Central memory CD8-positive, alpha-beta T cell (primary cell): ENCODE measurements around the gene ALG14.

Source experiments
- ATAC-seq: fragments of 150-1000 bp; cut with Tn5 transposase; replicated peaks from 2 replicates; pipeline ENCODE4 v1.10.0; 2022; ENCODE audit warnings: mild to moderate bottlenecking, moderate FRiP score, moderate number of reproducible peaks; ENCODE audit not compliant: poor library complexity, severe bottlenecking; ENCODE audit errors: extremely low read depth
- DNase-seq, 2 donors: peaks; one replicate each; pipeline ENCODE4 v3.0.0; 2021; ENCODE audit warnings: low spot score in 2 of 2
- H3K27ac Mint-ChIP-seq: one replicate; pipeline ENCODE4 v1.8.0; 2022; ENCODE audit warnings: low read depth, mild to moderate bottlenecking, moderate library complexity, mixed read lengths
- H3K27me3 Mint-ChIP-seq: one replicate; pipeline ENCODE4 v1.8.0; 2022; ENCODE audit warnings: mixed read lengths
- H3K36me3 Mint-ChIP-seq: one replicate; pipeline ENCODE4 v1.8.0; 2022; ENCODE audit warnings: mild to moderate bottlenecking, moderate library complexity, mixed read lengths; ENCODE audit not compliant: insufficient read depth
- H3K4me1 Mint-ChIP-seq: one replicate; pipeline ENCODE4 v1.8.0; 2022; ENCODE audit warnings: mixed read lengths
- H3K4me3 Mint-ChIP-seq: one replicate; pipeline ENCODE4 v1.8.0; 2022; ENCODE audit warnings: mild to moderate bottlenecking, moderate library complexity, mixed read lengths
- H3K9me3 Mint-ChIP-seq: one replicate; pipeline ENCODE4 v1.8.0; 2022; ENCODE audit warnings: mixed read lengths

The ALG14 gene

GRCh38 chr1:95072532-95073419 is at the start of gene ALG14:
TSS of gene ALG14 (minus strand) at chr1:95072951. CDS start at chr1:95072898, 53 bp downstream.
- H3K9me3 Mint-ChIP-seq = no peaks in the 10 kb centered on the region
- ATAC-seq = peak; percentile 91
- H3K27ac Mint-ChIP-seq = peak within 1 kb of the TSS; percentile 94
- peaks cover 14% of the 10 kb centered on the region for H3K36me3 Mint-ChIP-seq
- peaks cover 21% of the 10 kb centered on the region for H3K4me1 Mint-ChIP-seq
- peaks cover 7% of the 10 kb centered on the region for H3K27me3 Mint-ChIP-seq
- H3K4me3 Mint-ChIP-seq = peak within 1 kb of the TSS; percentile 96
- peak; percentile 86 to 90 for DNase-seq

- no peak for ATAC-seq
- Mint-ChIP-seq H3K4me3 (no peak overlapping the region), H3K9me3 (no peaks in the 10 kb centered on the region), H3K27me3 (peaks cover 74% of the 10 kb centered on the region), H3K4me1 (peaks cover 4% of the 10 kb centered on the region), H3K36me3 (peaks cover 1% of the 10 kb centered on the region), H3K27ac (no peak overlapping the region)
- no peak for DNase-seq
Observed at GRCh38 chr1:95122151-95122697, 49.5 kb upstream of the ALG14 start.

- DNase-seq (no peak), ATAC-seq (no peak)
- Mint-ChIP-seq H3K27me3 (peaks cover 79% of the 10 kb centered on the region), H3K9me3 (no peaks in the 10 kb centered on the region), H3K4me3 (peak overlapping the region; percentile 6), H3K4me1 (peaks cover 4% of the 10 kb centered on the region), H3K27ac (no peak overlapping the region), H3K36me3 (peaks cover 1% of the 10 kb centered on the region)
Observed at GRCh38 chr1:95119273-95119672, 46.5 kb upstream of the ALG14 start.

- Mint-ChIP-seq H3K27me3 (peaks cover 74% of the 10 kb centered on the region), H3K36me3 (peaks cover 1% of the 10 kb centered on the region), H3K9me3 (no peaks in the 10 kb centered on the region), H3K27ac (no peak overlapping the region), H3K4me3 (peak overlapping the region; percentile 6), H3K4me1 (peaks cover 4% of the 10 kb centered on the region)
- DNase-seq (no peak), ATAC-seq (no peak)
Observed at GRCh38 chr1:95118710-95119109, 46.0 kb upstream of the ALG14 start.

- Mint-ChIP-seq H3K27ac (no peak overlapping the region), H3K36me3 (peaks cover 1% of the 10 kb centered on the region), H3K4me3 (peak overlapping the region; percentile 70), H3K27me3 (peaks cover 67% of the 10 kb centered on the region), H3K9me3 (no peaks in the 10 kb centered on the region), H3K4me1 (peaks cover 4% of the 10 kb centered on the region)
- ATAC-seq = no peak
- DNase-seq = no peak
Observed at GRCh38 chr1:95118067-95118499, 45.3 kb upstream of the ALG14 start.

- DNase-seq (no peak), ATAC-seq (peak; percentile 47)
- Mint-ChIP-seq H3K4me3 (peak within 1 kb of the TSS; percentile 77), H3K27me3 (peaks cover 61% of the 10 kb centered on the region), H3K4me1 (peaks cover 4% of the 10 kb centered on the region), H3K36me3 (peaks cover 1% of the 10 kb centered on the region), H3K9me3 (no peaks in the 10 kb centered on the region), H3K27ac (no peak within 1 kb of the TSS)
Observed at GRCh38 chr1:95117207-95118066, 44.7 kb upstream of the ALG14 start, which contains the start of gene TLCD4. TSS of gene TLCD4 (plus strand) at chr1:95117355. CDS start at chr1:95143902, 26,547 bp downstream.

GRCh38 chr1:95116580-95117206 is 43.9 kb upstream of the ALG14 start:
- Mint-ChIP-seq H3K36me3 (peaks cover 1% of the 10 kb centered on the region), H3K27me3 (peaks cover 63% of the 10 kb centered on the region), H3K4me3 (peak overlapping the region; percentile 77), H3K9me3 (no peaks in the 10 kb centered on the region), H3K27ac (no peak overlapping the region), H3K4me1 (peaks cover 4% of the 10 kb centered on the region)
- ATAC-seq (peak; percentile 66), DNase-seq (no peak)

GRCh38 chr1:95115708-95116137 is 43.0 kb upstream of the ALG14 start:
- Mint-ChIP-seq H3K4me3 (no peak overlapping the region), H3K27me3 (peaks cover 65% of the 10 kb centered on the region)
- DNase-seq = no peak

GRCh38 chr1:95113684-95114083 is 40.9 kb upstream of the ALG14 start:
- no peak overlapping the region for H3K27ac Mint-ChIP-seq
- H3K36me3 Mint-ChIP-seq = peaks cover 1% of the 10 kb centered on the region
- no peak for DNase-seq
- H3K4me1 Mint-ChIP-seq = peaks cover 4% of the 10 kb centered on the region
- peaks cover 45% of the 10 kb centered on the region for H3K27me3 Mint-ChIP-seq
- no peak for ATAC-seq
- no peaks in the 10 kb centered on the region for H3K9me3 Mint-ChIP-seq
- no peak overlapping the region for H3K4me3 Mint-ChIP-seq

More at GRCh38 chr1:95115708-95116137, 43.0 kb upstream of the ALG14 start:
- H3K9me3 Mint-ChIP-seq = no peaks in the 10 kb centered on the region
- no peak for ATAC-seq
- peaks cover 4% of the 10 kb centered on the region for H3K4me1 Mint-ChIP-seq
- no peak overlapping the region for H3K27ac Mint-ChIP-seq
- peaks cover 1% of the 10 kb centered on the region for H3K36me3 Mint-ChIP-seq

- Mint-ChIP-seq H3K4me1 (no peaks in the 10 kb centered on the region), H3K36me3 (no peaks in the 10 kb centered on the region), H3K27me3 (peaks cover 42% of the 10 kb centered on the region), H3K4me3 (no peak overlapping the region), H3K9me3 (no peaks in the 10 kb centered on the region), H3K27ac (no peak overlapping the region)
- no peak for ATAC-seq
- DNase-seq = no peak
Observed at GRCh38 chr1:95111014-95111413, 38.3 kb upstream of the ALG14 start.

GRCh38 chr1:95108792-95109191 is 36.0 kb upstream of the ALG14 start:
- H3K4me1 Mint-ChIP-seq = no peaks in the 10 kb centered on the region
- no peak overlapping the region for H3K27ac Mint-ChIP-seq
- no peak for DNase-seq

GRCh38 chr1:95098196-95098595 is 25.4 kb upstream of the ALG14 start:
- Mint-ChIP-seq H3K36me3 (no peaks in the 10 kb centered on the region), H3K27me3 (peaks cover 24% of the 10 kb centered on the region), H3K9me3 (no peaks in the 10 kb centered on the region), H3K4me3 (no peak overlapping the region), H3K27ac (no peak overlapping the region), H3K4me1 (no peaks in the 10 kb centered on the region)
- DNase-seq (no peak), ATAC-seq (no peak)

More at GRCh38 chr1:95108792-95109191, 36.0 kb upstream of the ALG14 start:
- Mint-ChIP-seq H3K27me3 (peaks cover 32% of the 10 kb centered on the region), H3K36me3 (no peaks in the 10 kb centered on the region), H3K9me3 (no peaks in the 10 kb centered on the region), H3K4me3 (no peak overlapping the region)
- no peak for ATAC-seq
